ENCODE results near the gene CFAP206. TPM values are rescaled to one million over a fixed set of nuclear protein-coding genes. Genes with fewer than 3 reads are reported as not detected.

The CFAP206 gene
- polyA plus RNA-seq, 2 of the 4 experiments (the other 2 are of a cell fraction), result 0.63 to 1.4 TPM

- ChIA-PET POLR2A (interaction anchor here (1.6 kb wide), 1 partner anchor 64 kb away, joined by 4 read pairs; the partner anchor contains the start of gene SLC35A1), CTCF (interaction anchor here (1.5 kb wide), 1 partner anchor 16 kb away, joined by 7 read pairs; no protein-coding TSS in a partner anchor)
- DNase-seq (ENCODE audit: low read depth in 1 of 2, low spot score in 1 of 2) (no peak), ATAC-seq (peak; percentile 61 to 67), FAIRE-seq (no peak)
- H3K27ac ChIP-seq, result peak overlapping the region; percentile 62 to 79
- H3K4me2 ChIP-seq, result peak overlapping the region; percentile 70
- H3K4me3 ChIP-seq, result peak overlapping the region; percentile 81
- H3K4me1 ChIP-seq, result no peaks in the 10 kb centered on the region
- 27% methylated on average over 5 of the region's 5 CpGs for WGBS (ENCODE audit: missing lambda C conversion rate)
- no peak for TF ChIP-seq MAX (IDR thresholded peaks at IDR 0.05)
- TF ChIP-seq HDAC2 (IDR thresholded peaks at IDR 0.05), result no peak
- TF ChIP-seq, protein P1, sequence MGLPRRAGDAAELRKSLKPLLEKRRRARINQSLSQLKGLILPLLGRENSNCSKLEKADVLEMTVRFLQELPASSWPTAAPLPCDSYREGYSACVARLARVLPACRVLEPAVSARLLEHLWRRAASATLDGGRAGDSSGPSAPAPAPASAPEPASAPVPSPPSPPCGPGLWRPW (IDR thresholded peaks at IDR 0.05), result no peak
- TF ChIP-seq SMC3 (IDR thresholded peaks at IDR 0.05), result no peak
- TF ChIP-seq CHD4 (IDR thresholded peaks at IDR 0.05; ENCODE audit: borderline replicate concordance), result no peak
- no peak for TF ChIP-seq POLR2AphosphoS2 (conservative IDR thresholded peaks at IDR 0.05; ENCODE audit: low read length)
- no peak for TF ChIP-seq CEBPB (IDR thresholded peaks at IDR 0.05)
- TF ChIP-seq ZC3H11A (IDR thresholded peaks at IDR 0.05), result no peak
- TF ChIP-seq EHMT2 (IDR thresholded peaks at IDR 0.05; ENCODE audit: low read depth), result no peak
- TF ChIP-seq RAD21 (conservative IDR thresholded peaks at IDR 0.05 in 1 of 2, IDR thresholded peaks at IDR 0.05 in 1 of 2), result no peak
- no peak for TF ChIP-seq NPAS2 (CRISPR knock-in tag; IDR thresholded peaks at IDR 0.05; ENCODE audit: borderline replicate concordance)
- TF ChIP-seq JUN (IDR thresholded peaks at IDR 0.05), result no peak
- TF ChIP-seq RNF2 (IDR thresholded peaks at IDR 0.05; ENCODE audit: borderline replicate concordance, low read depth), result no peak
- no peak for TF ChIP-seq FOSB (CRISPR knock-in tag; IDR thresholded peaks at IDR 0.05)
- H3K9me3 ChIP-seq, result no peaks in the 10 kb centered on the region
These were observed 966 bp downstream of the CFAP206 start for GRCh38 chr6:87408721-87409155.

GRCh38 chr6:87419266-87419665 lies 11.5 kb downstream of the CFAP206 start:
- H3K27ac ChIP-seq, result no peak overlapping the region
- H3K4me3 ChIP-seq, result no peak overlapping the region
- H3K4me1 ChIP-seq, result no peaks in the 10 kb centered on the region
- ATAC-seq, result no peak
- FAIRE-seq, result no peak
- WGBS (ENCODE audit: missing lambda C conversion rate), result 48% methylated on average over 2 of the region's 2 CpGs
- DNase-seq (ENCODE audit: low read depth in 1 of 2, low spot score in 1 of 2), result no peak
- TF ChIP-seq ZFP36 (IDR thresholded peaks at IDR 0.05; ENCODE audit: borderline replicate concordance, partially characterized antibody), result no peak
- TF ChIP-seq ZC3H11A (IDR thresholded peaks at IDR 0.05), result no peak
- TF ChIP-seq PHF8 (IDR thresholded peaks at IDR 0.05; ENCODE audit: borderline replicate concordance, low read depth), result no peak
- TF ChIP-seq HEYL (CRISPR knock-in tag; IDR thresholded peaks at IDR 0.05), result no peak
- TF ChIP-seq CTCF (IDR thresholded peaks at IDR 0.05), result no peak
- no peaks in the 10 kb centered on the region for H3K9me3 ChIP-seq
- CTCF ChIA-PET, result no interaction called here
- POLR2A ChIA-PET, result no interaction called here
- H3K4me2 ChIP-seq, result no peak overlapping the region

GRCh38 chr6:87420360-87420759 lies 12.6 kb downstream of the CFAP206 start:
- POLR2A ChIA-PET, result no interaction called here
- WGBS (ENCODE audit: missing lambda C conversion rate), result 87% methylated on average over 5 of the region's 5 CpGs
- no peak for DNase-seq (ENCODE audit: low read depth in 1 of 2, low spot score in 1 of 2)
- no peak for FAIRE-seq
- H3K4me1 ChIP-seq, result no peaks in the 10 kb centered on the region
- no peak overlapping the region for H3K4me2 ChIP-seq
- CTCF ChIA-PET, result no interaction called here
- no peak overlapping the region for H3K27ac ChIP-seq
- no peak for TF ChIP-seq RARB (CRISPR knock-in tag; IDR thresholded peaks at IDR 0.05)
- TF ChIP-seq RAD21 (conservative IDR thresholded peaks at IDR 0.05 in 1 of 2, IDR thresholded peaks at IDR 0.05 in 1 of 2), result no peak
- no peak for TF ChIP-seq NPAS2 (CRISPR knock-in tag; IDR thresholded peaks at IDR 0.05; ENCODE audit: borderline replicate concordance)
- TF ChIP-seq KDM1A (IDR thresholded peaks at IDR 0.05; ENCODE audit: low read depth), result no peak
- no peak for TF ChIP-seq SREBF2 (IDR thresholded peaks at IDR 0.05)
- no peak for TF ChIP-seq CBX2 (IDR thresholded peaks at IDR 0.05; ENCODE audit: borderline replicate concordance, low read depth)
- TF ChIP-seq RNF2 (IDR thresholded peaks at IDR 0.05; ENCODE audit: borderline replicate concordance, low read depth), result no peak
- H3K9me3 ChIP-seq, result no peaks in the 10 kb centered on the region
- no peak overlapping the region for H3K4me3 ChIP-seq
- ATAC-seq, result no peak

Data from A549 (cell line).